Measurements from ENCODE around the gene B3GNT2.

GRCh38 chr2:62203459-62203858 is 7.5 kb downstream of the B3GNT2 start:
- no peak for TF ChIP-seq CTCF (tag by site-specific recombination; IDR thresholded peaks at IDR 0.05)
- TF ChIP-seq ZNF645 (tag by site-specific recombination; IDR thresholded peaks at IDR 0.05) = no peak
- no peak for TF ChIP-seq ZNF777 (tag by site-specific recombination; IDR thresholded peaks at IDR 0.05; ENCODE audit: borderline replicate concordance)
- no peak for TF ChIP-seq ZNF747 (tag by site-specific recombination; IDR thresholded peaks at IDR 0.05)
- no peak for TF ChIP-seq ZNF501 (tag by site-specific recombination; IDR thresholded peaks at IDR 0.05)
- TF ChIP-seq REST (tag by site-specific recombination; IDR thresholded peaks at IDR 0.05) = no peak
